NCI-H82 treated with DMSO at 0.1 percent for 48 hours (cell line): ENCODE measurements around the gene P2RY8.

ENCODE experiments used
- DNase-seq: peaks from one replicate; lab custom pipeline; 2025; ENCODE audit not compliant: unreplicated experiment; lab: John Stamatoyannopoulos, UW

P2RY8 gene

DNA sequence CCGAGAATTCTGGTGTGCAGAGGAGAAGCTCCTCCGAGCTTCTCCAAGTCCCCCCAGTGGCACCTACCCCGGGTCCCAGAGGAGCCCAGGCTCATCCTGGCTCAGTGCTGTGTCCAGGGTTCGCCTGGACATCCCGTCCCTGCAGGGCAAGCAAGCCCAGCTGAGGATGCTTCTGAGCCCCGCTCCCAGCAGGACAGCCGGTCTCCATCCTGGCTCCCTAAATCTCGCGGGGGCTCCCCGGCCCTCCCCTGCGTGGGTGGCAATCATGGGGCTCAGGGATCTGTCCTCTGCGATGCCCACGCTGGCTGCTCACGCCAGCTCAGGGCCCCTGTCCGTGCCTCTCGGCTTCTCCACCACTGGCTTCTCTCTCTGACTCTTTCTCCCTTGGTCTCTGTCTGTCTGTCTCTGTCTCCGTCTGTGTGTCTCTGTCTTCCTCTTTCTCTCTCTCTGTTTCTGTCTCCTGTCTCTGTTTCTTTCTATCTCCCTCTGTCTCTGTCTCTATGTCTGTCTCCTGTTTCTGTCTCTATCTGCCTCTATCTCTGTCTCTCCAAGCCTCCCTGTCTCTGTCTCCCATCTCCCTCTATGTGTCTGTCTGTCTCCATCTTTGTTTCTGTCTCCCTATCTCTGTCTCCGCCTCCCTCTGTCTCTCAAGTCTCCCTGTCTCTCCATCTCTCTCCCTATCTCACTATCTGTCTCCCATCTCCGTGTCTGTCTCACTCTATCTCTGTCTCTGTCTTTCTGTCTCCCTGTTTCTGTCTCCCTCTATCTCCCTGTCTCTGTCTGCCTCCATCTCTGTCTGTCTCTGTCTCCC, 117.2 kb downstream of the P2RY8 start:
- DNase-seq = no peak

DNA sequence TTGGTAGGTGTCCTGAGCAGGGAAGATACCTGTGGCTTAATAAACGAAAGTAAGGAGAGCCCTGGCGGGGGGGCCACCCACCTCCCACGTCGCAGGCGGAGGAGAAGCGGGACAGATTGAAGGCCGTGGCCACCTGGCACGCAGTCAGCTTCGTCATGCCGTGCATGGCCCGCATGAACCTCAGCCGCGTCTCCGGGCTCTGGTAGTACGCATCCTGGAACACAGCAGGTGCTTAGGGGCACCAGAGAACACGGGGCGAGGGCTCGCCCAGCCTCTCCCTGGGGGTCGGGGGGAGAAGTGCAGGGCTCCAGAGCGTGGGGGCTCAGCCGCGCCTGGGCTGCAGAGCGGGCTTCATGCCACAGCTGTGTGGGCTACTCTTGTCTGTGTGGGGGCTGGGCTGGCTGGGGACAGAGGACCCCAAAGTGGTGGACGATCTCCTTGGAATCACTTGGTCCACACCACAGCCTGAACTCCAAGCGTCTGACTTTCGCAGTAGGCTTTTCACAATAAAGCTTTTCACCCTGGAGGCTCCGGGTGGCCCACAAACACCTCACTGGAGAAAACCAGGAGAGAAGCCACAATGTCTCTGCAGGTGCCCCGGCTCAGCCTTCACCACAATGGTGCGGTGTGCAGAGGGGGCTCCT, 118.0 kb downstream of the P2RY8 start:
- no peak for DNase-seq

DNA sequence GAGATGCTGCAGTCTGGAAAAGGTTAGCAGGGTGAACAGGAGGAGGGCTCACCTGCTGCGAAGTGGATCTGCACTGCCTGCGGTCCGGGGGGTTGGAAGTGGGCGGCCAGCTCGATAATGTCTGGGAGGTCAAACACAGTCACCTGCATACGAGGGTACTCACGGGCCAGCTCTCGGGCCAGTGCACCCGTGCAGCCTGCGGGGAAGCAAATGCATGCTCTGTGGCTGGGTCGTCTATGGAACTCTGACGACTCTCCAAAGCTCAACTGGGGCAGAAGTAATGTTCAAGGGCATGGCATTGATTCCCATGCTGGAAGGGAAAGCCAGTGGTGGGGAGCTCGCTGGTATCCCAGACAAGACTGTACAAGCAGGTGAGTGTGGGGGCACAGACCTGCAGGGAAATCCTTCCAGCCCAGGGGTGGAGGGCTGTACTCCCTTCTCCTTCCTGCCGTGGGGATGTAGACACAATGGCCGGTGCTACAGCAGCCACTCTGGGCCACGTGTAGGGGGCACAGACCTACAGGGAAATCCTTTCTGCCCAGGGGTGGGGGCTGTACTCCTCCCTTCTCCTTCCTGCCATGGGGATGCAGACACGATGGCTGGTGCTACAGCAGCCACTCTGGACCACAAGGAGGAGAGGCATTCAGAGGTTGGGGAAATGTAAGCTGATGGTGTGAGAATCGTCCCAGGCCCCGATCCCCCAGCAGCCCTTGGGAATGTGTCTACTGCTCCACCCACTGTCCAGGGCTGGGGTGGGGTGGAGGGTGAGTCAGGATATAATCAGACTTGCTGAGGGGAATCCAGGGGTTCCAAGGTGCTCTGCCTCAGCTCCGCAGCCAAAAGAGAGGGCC, 118.8 kb downstream of the P2RY8 start:
- no peak for DNase-seq

DNA sequence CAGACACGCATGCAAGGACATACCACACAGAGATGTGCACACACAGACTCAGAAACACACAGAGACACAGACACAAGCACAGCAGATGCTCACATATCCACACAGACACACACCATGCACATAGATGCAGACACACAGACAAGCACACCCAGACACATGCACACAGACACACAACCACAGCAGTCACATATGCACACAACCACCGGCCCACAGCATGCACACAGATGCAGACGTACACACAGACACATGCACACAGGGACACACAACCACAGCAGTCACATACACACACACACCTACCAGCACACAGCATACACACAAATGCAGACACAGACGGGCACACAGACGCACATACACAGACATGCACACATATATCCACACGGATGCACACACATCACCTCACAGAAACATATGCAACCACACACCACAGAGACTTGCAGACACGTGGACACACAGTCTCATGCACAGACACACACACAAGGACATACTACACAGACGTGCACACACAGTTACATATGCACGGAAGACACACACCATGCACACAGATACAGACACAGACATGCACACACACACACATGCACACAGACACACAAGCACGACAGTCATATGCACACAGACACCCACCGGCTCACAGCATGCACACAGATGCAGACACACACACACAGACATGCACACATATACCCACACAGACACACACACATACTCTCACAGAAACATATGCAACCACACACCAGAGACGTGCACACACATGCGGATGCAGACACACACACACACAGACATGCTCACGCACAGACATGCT, 119.8 kb downstream of the P2RY8 start:
- DNase-seq = no peak

DNA sequence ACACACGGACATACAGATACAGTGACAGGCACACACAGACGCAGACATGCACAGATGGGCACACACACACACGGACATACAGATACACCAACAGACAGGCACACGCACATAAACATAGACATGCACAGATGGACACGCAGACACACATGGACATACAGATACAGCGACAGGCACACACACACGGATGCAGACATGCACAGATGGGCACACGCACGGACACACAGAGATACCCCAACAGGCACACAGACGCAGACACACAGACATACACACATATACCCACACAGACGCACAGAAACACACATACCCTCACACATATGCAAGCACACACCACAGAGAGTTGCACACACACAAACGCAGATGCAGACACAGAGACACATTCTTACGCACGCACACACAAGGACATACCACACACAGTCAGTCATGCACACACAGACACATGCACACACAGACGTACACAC, 120.6 kb downstream of the P2RY8 start:
- no peak for DNase-seq
